ENCODE data around the gene CFHR5.

DNA sequence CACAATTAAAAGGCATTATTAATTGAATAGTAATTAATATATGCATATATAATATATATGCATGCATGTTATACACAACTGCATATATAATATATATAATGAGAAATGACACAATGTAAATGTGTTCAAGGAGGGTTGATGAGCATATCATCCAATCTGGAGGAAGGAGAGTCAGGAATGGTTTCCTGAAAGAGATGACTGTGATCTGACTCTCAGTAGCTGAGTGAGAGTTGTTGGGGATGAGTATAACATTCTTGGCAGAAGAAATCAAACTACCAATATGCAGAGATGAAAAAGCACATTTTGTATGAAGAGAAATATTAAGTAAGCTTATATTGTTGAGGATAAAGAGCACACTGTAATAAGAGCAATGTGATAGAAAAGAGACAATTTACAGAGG is 52.4 kb downstream of the CFHR5 start:
- TF ChIP-seq CTCF (conservative IDR thresholded peaks at IDR 0.05; ENCODE audit: low read depth, low read length) (no peak), POLR2A (IDR thresholded peaks at IDR 0.05; ENCODE audit: low read depth, low read length) (no peak), FOS (IDR thresholded peaks at IDR 0.05; ENCODE audit: low read depth, low read length) (no peak), RFX5 (IDR thresholded peaks at IDR 0.05; ENCODE audit: low read depth, low read length) (no peak), CEBPB (IDR thresholded peaks at IDR 0.05; ENCODE audit: low read depth, low read length) (no peak), RCOR1 (IDR thresholded peaks at IDR 0.05; ENCODE audit: insufficient replicate concordance, low read length) (no peak), MAFK (IDR thresholded peaks at IDR 0.05; ENCODE audit: low read depth, low read length) (no peak)
- TF ChIP-seq, protein P1, sequence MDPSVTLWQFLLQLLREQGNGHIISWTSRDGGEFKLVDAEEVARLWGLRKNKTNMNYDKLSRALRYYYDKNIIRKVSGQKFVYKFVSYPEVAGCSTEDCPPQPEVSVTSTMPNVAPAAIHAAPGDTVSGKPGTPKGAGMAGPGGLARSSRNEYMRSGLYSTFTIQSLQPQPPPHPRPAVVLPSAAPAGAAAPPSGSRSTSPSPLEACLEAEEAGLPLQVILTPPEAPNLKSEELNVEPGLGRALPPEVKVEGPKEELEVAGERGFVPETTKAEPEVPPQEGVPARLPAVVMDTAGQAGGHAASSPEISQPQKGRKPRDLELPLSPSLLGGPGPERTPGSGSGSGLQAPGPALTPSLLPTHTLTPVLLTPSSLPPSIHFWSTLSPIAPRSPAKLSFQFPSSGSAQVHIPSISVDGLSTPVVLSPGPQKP (IDR thresholded peaks at IDR 0.05; ENCODE audit: borderline replicate concordance, low read depth, low read length), result no peak
